GM12878 (cell line): ENCODE results near the gene CD2. TPM values are rescaled to one million over a fixed set of nuclear protein-coding genes. Genes with fewer than 3 reads are reported as not detected.
A peak's percentile ranks its signal among the peaks of the same experiment; 100 is the strongest.

Experiments
- ATAC-seq: fragments of 200-7000 bp; cut with Tn5 transposase; 3 replicates; pipeline ENCODE4 v1.9.1; 2020; ENCODE audit warnings: mild to moderate bottlenecking, moderate library complexity
- BruUV-seq: library from RNA; stranded (reverse); fragments of 400-500 nt; replicated peaks from 2 replicates; lab custom pipeline; 2021; lab: Mats Ljungman, UMichigan
- CTCF ChIA-PET: fragments of 300-600 bp; sonication (Branson Sonifier 250); formaldehyde crosslinking; extraction: SDS; loops from one replicate; lab custom pipeline; 2021; ENCODE audit warnings: inconsistent platforms; lab: Yijun Ruan, JAX
- POLR2A ChIA-PET: fragments of 350-600 bp; formaldehyde crosslinking; extraction: SDS; loops from one replicate; lab custom pipeline; 2021; ENCODE audit warnings: inconsistent platforms; lab: Charles Lee
- RAD21 ChIA-PET: fragments of 300-600 bp; sonication (Branson Sonifier 250); formaldehyde crosslinking; loops from one replicate; lab custom pipeline; 2023; ENCODE audit warnings: antibody characterized with exemption; ENCODE audit not compliant: unreplicated experiment; lab: Charles Lee
- SMC1A ChIA-PET: fragments of 300-600 bp; sonication (Branson Sonifier 250); formaldehyde crosslinking; loops from one replicate; lab custom pipeline; 2023; ENCODE audit not compliant: unreplicated experiment, uncharacterized antibody; lab: Charles Lee
- DNase-seq: peaks from one replicate; pipeline ENCODE4 v3.0.0-alpha.2; 2011; ENCODE audit warnings: low read depth, low spot score
- FAIRE-seq: peaks from 3 replicates; lab custom pipeline; 2011; peaks lifted over from hg19 to GRCh38; lab: Jason Lieb, UNC
- H2AFZ ChIP-seq: 2 replicates; pipeline ENCODE4 v1.6.0; 2011; ENCODE audit warnings: low read depth, low read length, control low read depth; ENCODE audit not compliant: control insufficient read depth
- H3K27ac ChIP-seq: 2 replicates; pipeline ENCODE4 v1.5.1; 2011; ENCODE audit warnings: control low read depth; ENCODE audit not compliant: control insufficient read depth, insufficient read depth
- H3K27me3 ChIP-seq, 2 experiments: replicated peaks in 1 of 2; 2 replicates each; pipeline versions ENCODE4 v1.6.0 to v1.6.1; 2011; ENCODE audit warnings: low read length in 1 of 2; ENCODE audit not compliant: control insufficient read depth in 2 of 2, insufficient read depth in 2 of 2
- H3K36me3 ChIP-seq, 2 experiments: 2 replicates each; pipeline ENCODE4 v1.5.1; 2011; ENCODE audit warnings: low read length in 1 of 2; ENCODE audit not compliant: control insufficient read depth in 2 of 2, insufficient read depth in 2 of 2
- H3K4me1 ChIP-seq: 2 replicates; pipeline ENCODE4 v1.6.1; 2011; ENCODE audit warnings: mild to moderate bottlenecking, low read length, moderate library complexity, mixed read lengths; ENCODE audit not compliant: control insufficient read depth, insufficient read depth
- H3K4me2 ChIP-seq: 2 replicates; pipeline ENCODE4 v1.6.0; 2011; ENCODE audit warnings: control low read depth; ENCODE audit not compliant: control insufficient read depth, insufficient read depth
- H3K4me3 ChIP-seq: fragments of 200-600 bp; sonication (generic); 2 replicates; pipeline ENCODE4 v1.5.1; 2016
- H3K79me2 ChIP-seq: 2 replicates; pipeline ENCODE4 v1.6.0; 2011; ENCODE audit warnings: low read length; ENCODE audit not compliant: control insufficient read depth, insufficient read depth
- H3K9ac ChIP-seq: 2 replicates; pipeline ENCODE4 v1.8.0; 2011; ENCODE audit warnings: low read length, control low read depth, mixed read lengths; ENCODE audit not compliant: control insufficient read depth, insufficient read depth
- H3K9me3 ChIP-seq: replicated peaks from 3 replicates; pipeline ENCODE4 v1.5.1; 2011; ENCODE audit warnings: mild to moderate bottlenecking, low read length; ENCODE audit not compliant: control insufficient read depth, insufficient read depth
- H4K20me1 ChIP-seq: 2 replicates; pipeline ENCODE4 v1.6.0; 2011; ENCODE audit not compliant: control insufficient read depth, insufficient read depth
- ATF7 ChIP-seq: fragments of 450-650 bp; IDR thresholded peaks from 2 replicates; pipeline ENCODE4 v1.6.1; 2016; ENCODE audit warnings: low read depth, mild to moderate bottlenecking
- BMI1 ChIP-seq: fragments of 450-650 bp; IDR thresholded peaks from 2 replicates; pipeline ENCODE4 v1.6.1; 2016; ENCODE audit warnings: mild to moderate bottlenecking, moderate library complexity, borderline replicate concordance
- BRCA1 ChIP-seq: IDR thresholded peaks from 2 replicates; pipeline ENCODE4 v1.6.1; 2011; ENCODE audit warnings: low read depth, low read length, improper control_type of control experiment
- FOXM1 ChIP-seq: IDR thresholded peaks from 2 replicates; pipeline ENCODE4 v1.6.1; 2012; ENCODE audit warnings: low read depth, mild to moderate bottlenecking, inconsistent platforms, low read length, moderate library complexity
- GATAD2B ChIP-seq: fragments of 450-650 bp; conservative IDR thresholded peaks from 2 replicates; pipeline ENCODE4 v1.6.1; 2017; ENCODE audit warnings: low read depth, mild to moderate bottlenecking, moderate library complexity
- IKZF1 ChIP-seq: fragments of 450-650 bp; conservative IDR thresholded peaks from 2 replicates; pipeline ENCODE4 v1.6.1; 2017; ENCODE audit warnings: antibody characterized with exemption, mild to moderate bottlenecking
- IKZF2 ChIP-seq, 2 experiments: fragments of 450-650 bp; IDR thresholded peaks; 2 replicates each; pipeline ENCODE4 v1.6.1; 2017; ENCODE audit warnings: mild to moderate bottlenecking in 2 of 2, moderate library complexity in 2 of 2
- MTA2 ChIP-seq: fragments of 450-650 bp; IDR thresholded peaks from 2 replicates; pipeline ENCODE4 v1.6.1; 2016; ENCODE audit warnings: low read depth, mild to moderate bottlenecking, moderate library complexity
- NFXL1 ChIP-seq: fragments of 450-650 bp; IDR thresholded peaks from 2 replicates; pipeline ENCODE4 v1.6.1; 2017; ENCODE audit warnings: antibody characterized with exemption, mild to moderate bottlenecking, borderline replicate concordance
- RCOR1 ChIP-seq: conservative IDR thresholded peaks from 2 replicates; pipeline ENCODE4 v1.6.1; 2012; ENCODE audit warnings: low read depth, low read length, improper control_type of control experiment
- RELB ChIP-seq: fragments of 450-650 bp; IDR thresholded peaks from 2 replicates; pipeline ENCODE4 v1.6.1; 2017; ENCODE audit warnings: low read depth, mild to moderate bottlenecking, moderate library complexity
- ZNF274 ChIP-seq: IDR thresholded peaks from one replicate; pipeline ENCODE4 v1.8.0; 2011; ENCODE audit not compliant: insufficient read length, insufficient read depth
- WGBS: methylation state at CpG from one replicate; pipeline ENCODE4 v1.1.6; 2016; ENCODE audit warnings: low lambda C conversion rate; ENCODE audit not compliant: insufficient replicate concordance, insufficient coverage; ENCODE audit errors: missing lambda C conversion rate; 5-methylcytosine and 5-hydroxymethylcytosine counted together
- in situ Hi-C: fragments of 300-500 bp; cut with MboI; formaldehyde crosslinking; loops from 9 replicates; pipeline ENCODE4 v1.14.3; 2018; ENCODE audit warnings: mixed read lengths
- intact Hi-C: fragments of 100-400 bp; cut with micrococcal nuclease; formaldehyde crosslinking; loops from one replicate; pipeline ENCODE4 v1.14.2; 2022; ENCODE audit not compliant: unreplicated experiment
- polyA plus RNA-seq, 11 experiments: library from polyadenylated mRNA; depleted of rRNA in 4 of 11; unstranded in 6 of 11; stranded (reverse) in 5 of 11; fragments of >200 nt; fragmentation: Nextera tagmentation in 4 of 11; fragmentation: Illumina TruSeq in 1 of 11; extraction: Ambion mirVana in 4 of 11; extraction: Trizol in 1 of 11; gene quantifications; 1 replicate in 1 of 11; 2 replicates in 10 of 11; pipeline versions ENCODE4 v1.2.1 to v1.2.3, GENCODE V29; 2011 to 2016; ENCODE audit warnings: inconsistent platforms in 2 of 11, missing spikeins in 2 of 11, low read depth in 1 of 11
- total RNA-seq, 4 experiments: library from RNA; depleted of rRNA in 3 of 4; stranded (reverse); fragments of >200 nt in 3 of 4; fragmentation: Illumina TruSeq in 1 of 4; extraction: Trizol in 1 of 4; gene quantifications; 2 replicates each; pipeline versions ENCODE4 v1.2.1 to v1.2.3, GENCODE V29; 2013 to 2021
- TF ChIP-seq, protein P1 (sequence below): IDR thresholded peaks from 2 replicates; pipeline ENCODE4 v1.6.1; 2011; ENCODE audit warnings: low read depth, low read length, improper control_type of control experiment, borderline replicate concordance

Gene CD2
- total and polyA plus RNA-seq, 10 of the 15 experiments (the other 5 are each of a cell fraction or from before 2014, with no cell fraction given), result 0.15 to 4.3 (median 2.8) TPM

DNA sequence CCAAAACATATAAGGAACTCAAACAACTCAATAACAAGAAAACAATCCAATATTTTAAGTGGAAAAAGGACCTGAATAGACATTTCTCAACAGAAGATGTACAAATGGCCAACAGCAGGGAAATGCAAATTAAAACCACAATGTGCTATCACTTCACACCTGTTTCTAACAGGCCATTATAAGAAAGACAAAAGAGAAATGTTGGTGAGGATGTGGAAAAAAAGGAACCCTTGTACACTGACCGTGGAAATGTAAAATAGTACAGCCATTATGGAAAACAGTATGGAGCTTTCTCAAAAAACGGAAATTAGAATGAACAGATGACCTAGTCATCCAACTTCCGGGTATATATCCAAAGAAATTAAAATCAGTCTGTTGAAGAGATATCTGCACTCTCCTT, 37.8 kb upstream of the CD2 start:
- 15% methylated on average over 3 of the region's 3 CpGs for WGBS
- Histone ChIP-seq H3K79me2 (no peaks in the 10 kb centered on the region), H2AFZ (no peak overlapping the region), H3K4me3 (no peak overlapping the region), H3K36me3 (no peaks in the 10 kb centered on the region), H3K9me3 (peaks cover 4% of the 10 kb centered on the region; the same call in 2 of the 3 replicates), H3K27me3 (no peaks in the 10 kb centered on the region), H4K20me1 (no peaks in the 10 kb centered on the region), H3K4me1 (no peaks in the 10 kb centered on the region), H3K27ac (no peak overlapping the region), H3K4me2 (no peak overlapping the region), H3K9ac (no peak overlapping the region)
- RAD21 ChIA-PET, result interaction anchor here (0.7 kb wide), 1 partner anchor 215 kb away, joined by 3 read pairs; no protein-coding TSS in a partner anchor
- SMC1A ChIA-PET, result interaction anchor here (0.7 to 2.0 kb wide), 8 partner anchors 10 to 275 kb away, joined by 3 to 9 read pairs (median 4); no protein-coding TSS in a partner anchor
- in situ Hi-C loops, result no loop called here
- intact Hi-C loops, result no loop called here
- POLR2A ChIA-PET, result no interaction called here
- CTCF ChIA-PET, result interaction anchor here (1.2 to 6.2 kb wide), 4 partner anchors 8 to 143 kb away, joined by 3 to 39 read pairs (median 5); no protein-coding TSS in a partner anchor
- 0 out of 2 replicates have a peak, but pooled peaks have one; percentile 12 for TF ChIP-seq RELB
- TF ChIP-seq, protein P1, sequence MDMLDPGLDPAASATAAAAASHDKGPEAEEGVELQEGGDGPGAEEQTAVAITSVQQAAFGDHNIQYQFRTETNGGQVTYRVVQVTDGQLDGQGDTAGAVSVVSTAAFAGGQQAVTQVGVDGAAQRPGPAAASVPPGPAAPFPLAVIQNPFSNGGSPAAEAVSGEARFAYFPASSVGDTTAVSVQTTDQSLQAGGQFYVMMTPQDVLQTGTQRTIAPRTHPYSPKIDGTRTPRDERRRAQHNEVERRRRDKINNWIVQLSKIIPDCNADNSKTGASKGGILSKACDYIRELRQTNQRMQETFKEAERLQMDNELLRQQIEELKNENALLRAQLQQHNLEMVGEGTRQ, result no peak
- 0 out of 2 replicates have a peak, but pooled peaks have one; percentile 20 for TF ChIP-seq ATF7
- peak; percentile 55 to 62; a peak in 2 of 4 replicates for TF ChIP-seq IKZF2 (IDR thresholded peaks at IDR 0.05)
- no peak for TF ChIP-seq BRCA1
- no peak for TF ChIP-seq RCOR1
- TF ChIP-seq ZNF274, result no peak
- TF ChIP-seq BMI1, result 0 out of 2 replicates have a peak, but pooled peaks have one; percentile 27
- peak; percentile 48; the same call in 1 of the 2 replicates for TF ChIP-seq MTA2
- 0 out of 2 replicates have a peak, but pooled peaks have one; percentile 33 for TF ChIP-seq IKZF1
- TF ChIP-seq FOXM1, result no peak
- TF ChIP-seq GATAD2B, result no peak
- no peak for TF ChIP-seq NFXL1
- ATAC-seq (peak; percentile 46), FAIRE-seq (no peak), DNase-seq (no peak)
- BruUV-seq, result no TSS peak
